Coronary artery (tissue), 2 donors: ENCODE data around the gene DCUN1D3.
A peak's percentile ranks its signal among the peaks of the same experiment; 100 is the strongest.
"Not testable (repeated sequence)": the region's sequence is repeated elsewhere in the genome, so short reads cannot be mapped to it uniquely, and the experiment has no call there.

Source experiments
- DNase-seq: peaks from one replicate; pipeline ENCODE4 v3.0.0-alpha.2; 2017; ENCODE audit warnings: low spot score
- H3K27ac ChIP-seq, 2 donors: fragments of 200-600 bp; sonication (generic); one replicate each; pipeline ENCODE4 v1.5.1; 2016 to 2019
- H3K4me3 ChIP-seq: fragments of 200-600 bp; sonication (generic); 2 replicates; pipeline ENCODE4 v1.5.1; 2016; ENCODE audit warnings: mild to moderate bottlenecking, moderate library complexity
- CTCF ChIP-seq: fragments of 200-600 bp; sonication (generic); IDR thresholded peaks from one replicate; pipeline ENCODE4 v1.5.1; 2019; ENCODE audit warnings: antibody characterized with exemption

Gene DCUN1D3

GRCh38 chr16:20818929-20819585 is 81.1 kb downstream of the DCUN1D3 start:
- Histone ChIP-seq H3K27ac (no peak overlapping the region), H3K4me3 (no peak overlapping the region)
- TF ChIP-seq CTCF, result no peak
- DNase-seq, result no peak

- no peak for TF ChIP-seq CTCF
- H3K4me3 ChIP-seq, result no peak overlapping the region
- H3K27ac ChIP-seq, result no peak overlapping the region
- DNase-seq, result no peak
Measured at GRCh38 chr16:20814784-20815183, 85.4 kb downstream of the DCUN1D3 start.

DNA sequence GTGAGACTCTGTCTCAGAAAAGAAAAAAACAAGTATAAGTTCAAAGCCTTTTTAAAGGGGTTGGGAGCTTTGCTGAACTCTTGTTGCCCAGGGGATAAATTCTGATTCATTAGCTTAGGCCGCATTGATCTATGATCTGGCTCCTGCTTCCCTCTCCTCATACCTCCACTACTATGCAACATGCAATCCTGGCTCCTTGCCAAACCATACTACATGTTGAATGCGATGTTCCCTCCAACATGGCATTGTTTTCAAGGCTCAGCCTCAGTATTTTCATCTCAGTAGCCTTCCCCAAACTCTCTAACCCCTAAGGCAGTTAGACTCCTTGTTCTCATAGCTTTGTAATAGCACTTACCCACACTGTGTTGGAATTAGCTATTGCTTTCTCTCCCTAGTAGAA is 87.6 kb downstream of the DCUN1D3 start:
- Histone ChIP-seq H3K27ac (no peak overlapping the region), H3K4me3 (no peak overlapping the region)
- no peak for TF ChIP-seq CTCF
- no peak for DNase-seq

DNA sequence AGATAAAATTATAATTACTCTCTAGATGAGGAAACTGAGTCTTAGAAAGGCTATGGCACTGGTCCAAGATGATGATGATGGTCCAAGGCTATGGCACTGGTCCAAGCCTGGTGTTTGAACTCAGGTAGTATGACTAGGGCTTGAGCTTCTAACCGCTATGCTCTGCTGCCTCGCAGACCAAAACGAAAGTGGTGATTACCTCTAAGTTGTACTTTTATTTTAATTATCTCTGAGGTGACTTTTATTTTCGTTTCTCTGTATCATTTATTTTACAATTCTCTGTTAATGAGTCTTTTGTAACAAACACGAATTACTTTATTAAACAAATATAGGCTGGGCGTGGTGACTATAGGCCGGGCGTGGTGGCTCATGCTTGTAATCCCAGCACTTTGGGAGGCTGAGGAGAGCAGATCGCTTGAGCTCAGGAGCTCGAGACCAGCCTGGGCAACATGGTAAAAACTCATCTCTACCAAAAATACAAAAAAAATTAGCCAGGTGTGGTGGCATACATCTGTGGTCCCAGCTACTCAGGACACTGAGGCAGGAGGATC is 88.2 kb downstream of the DCUN1D3 start:
- no peak for DNase-seq
- Histone ChIP-seq H3K27ac (no peak overlapping the region), H3K4me3 (no peak overlapping the region)
- no peak for TF ChIP-seq CTCF

DNA sequence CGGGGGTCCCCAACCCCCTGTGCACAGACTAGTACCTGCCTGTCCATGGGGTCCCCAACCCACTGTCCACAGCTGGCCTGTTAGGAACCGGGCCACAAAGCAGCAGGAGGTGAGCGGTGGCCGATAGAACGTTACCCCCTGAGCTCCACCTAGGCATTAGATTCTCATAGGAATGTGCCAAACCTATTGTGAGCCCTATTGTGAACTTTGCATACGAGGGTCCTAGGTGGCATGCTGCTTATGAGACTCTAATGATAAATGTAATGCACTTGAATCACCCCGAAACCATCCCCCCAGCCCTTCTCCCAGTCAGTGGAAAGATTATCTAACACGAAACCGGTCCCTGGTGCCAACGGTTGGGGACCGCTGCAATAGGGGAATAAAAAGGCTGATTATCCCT is 92.3 kb downstream of the DCUN1D3 start:
- TF ChIP-seq CTCF, result no peak
- no peak for DNase-seq
- Histone ChIP-seq H3K4me3 (no peak overlapping the region), H3K27ac (no peak overlapping the region)

DNA sequence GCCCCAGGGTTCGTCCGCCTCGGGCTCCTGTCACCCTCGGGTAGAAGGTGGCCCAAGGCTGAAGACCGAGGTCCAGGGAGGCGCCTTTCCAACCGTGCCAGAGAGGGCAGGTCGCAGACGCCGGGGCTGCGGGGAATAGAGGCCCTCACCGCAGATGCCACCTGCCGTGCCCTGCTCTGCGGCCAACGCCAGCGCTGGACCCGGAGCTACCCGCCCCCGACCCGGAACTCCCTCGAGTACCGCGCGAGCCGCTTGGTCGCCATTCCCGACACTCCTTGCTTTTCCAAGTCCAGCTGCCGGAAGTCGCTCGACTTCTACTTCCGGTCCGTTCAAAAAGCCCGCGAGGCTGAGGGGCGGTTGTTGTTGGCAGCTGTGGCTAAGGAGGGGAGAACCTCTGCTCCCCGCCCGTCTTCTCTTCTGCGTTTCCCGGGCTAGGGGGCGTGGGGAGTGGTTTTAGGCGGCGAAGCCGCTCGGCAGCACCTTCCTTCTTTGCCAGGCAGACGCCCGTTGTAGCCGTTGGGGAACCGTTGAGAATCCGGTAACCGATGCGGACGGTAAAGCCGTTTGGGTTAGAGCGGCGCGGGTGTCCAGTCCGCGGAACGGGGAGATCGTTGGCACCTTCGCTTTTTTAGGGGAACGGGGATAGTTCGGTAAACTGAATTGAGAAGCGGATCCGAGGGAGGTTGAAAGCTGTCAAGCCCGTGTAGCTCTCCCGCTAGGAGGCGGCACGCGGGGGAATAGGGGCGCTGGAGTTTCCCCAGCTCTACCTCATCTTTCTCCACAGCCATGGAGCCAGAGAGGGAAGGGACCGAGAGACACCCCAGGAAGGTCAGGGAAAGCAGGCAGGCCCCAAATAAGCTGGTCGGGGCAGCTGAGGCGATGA is 93.7 kb downstream of the DCUN1D3 start, which contains the start of the genes ERI2 and REXO5:
Gene ERI2, minus strand, starts transcription at position 305 of the 883 bp plus-strand sequence. Its CDS starts 42 bp downstream, at position 263.
Gene REXO5, plus strand, starts transcription at position 360 of the 883 bp plus-strand sequence. Its CDS starts 427 bp downstream, at position 787.
- TF ChIP-seq CTCF, result peak; percentile 4
- H3K27ac ChIP-seq, result peak within 1 kb of the TSS; percentile 88 to 93
- peak within 1 kb of the TSS; percentile 80 for H3K4me3 ChIP-seq
- DNase-seq, result peak; percentile 94

GRCh38 chr16:20805684-20806167 is 94.4 kb downstream of the DCUN1D3 start:
- Histone ChIP-seq H3K4me3 (peak overlapping the region; percentile 80), H3K27ac (peak overlapping the region; percentile 88 to 93)
- not testable (repeated sequence) for DNase-seq
